Astrocyte (in vitro differentiated cells and primary cell): ENCODE measurements around the gene OR2V1.

ENCODE experiments used
- EZH2 ChIP-seq: IDR thresholded peaks from 2 replicates; pipeline ENCODE4 v1.6.1; 2012; ENCODE audit warnings: mild to moderate bottlenecking, low read length, inconsistent platforms; ENCODE audit not compliant: insufficient read depth
- TF ChIP-seq, protein P1 (sequence below): IDR thresholded peaks from 2 replicates; pipeline ENCODE4 v1.5.1; 2011; ENCODE audit warnings: low read depth, mild to moderate bottlenecking, inconsistent platforms, low read length, moderate library complexity; ENCODE audit not compliant: insufficient read depth

DNA sequence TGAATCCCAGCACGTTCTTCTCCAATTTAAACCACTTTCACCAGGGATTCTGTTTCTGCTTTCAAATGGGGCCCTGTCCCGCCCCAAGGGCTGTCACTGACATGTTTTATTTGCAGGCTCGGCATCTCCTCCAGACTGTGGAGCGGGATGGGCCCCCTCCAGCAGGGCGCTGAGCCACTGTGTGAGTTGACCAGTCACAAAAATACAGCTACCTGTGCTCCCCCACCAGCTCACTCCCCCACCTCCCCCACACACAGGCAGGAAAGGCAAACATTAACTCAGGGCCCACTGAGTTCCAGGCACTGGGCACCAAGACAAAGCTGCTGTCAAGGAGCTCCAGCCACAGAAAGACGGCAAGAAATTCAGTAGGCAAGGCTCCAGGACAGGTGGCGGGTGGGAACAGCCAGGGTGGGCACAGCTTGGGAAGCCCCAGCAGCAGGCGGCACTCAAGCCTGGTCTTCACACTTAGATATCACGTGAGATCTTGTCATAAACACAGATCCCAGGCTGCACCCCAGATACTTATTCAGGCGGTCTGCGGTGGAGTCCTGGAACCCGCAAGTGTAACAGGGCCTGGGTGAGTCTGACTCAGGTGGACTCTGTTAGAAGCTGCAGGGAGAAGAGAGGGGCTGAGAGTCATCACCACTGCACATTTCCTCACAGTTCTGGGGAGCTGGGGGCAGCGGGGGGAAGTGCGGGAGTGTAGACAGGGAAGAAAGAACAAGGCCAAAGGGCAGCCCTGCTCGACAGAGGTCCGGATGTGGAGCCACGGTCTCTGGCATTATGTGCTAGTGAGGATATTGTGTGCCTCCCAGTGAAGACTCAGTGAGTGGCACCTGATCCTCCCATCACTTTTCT lies 44.7 kb downstream of the OR2V1 start:
- TF ChIP-seq, protein P1, sequence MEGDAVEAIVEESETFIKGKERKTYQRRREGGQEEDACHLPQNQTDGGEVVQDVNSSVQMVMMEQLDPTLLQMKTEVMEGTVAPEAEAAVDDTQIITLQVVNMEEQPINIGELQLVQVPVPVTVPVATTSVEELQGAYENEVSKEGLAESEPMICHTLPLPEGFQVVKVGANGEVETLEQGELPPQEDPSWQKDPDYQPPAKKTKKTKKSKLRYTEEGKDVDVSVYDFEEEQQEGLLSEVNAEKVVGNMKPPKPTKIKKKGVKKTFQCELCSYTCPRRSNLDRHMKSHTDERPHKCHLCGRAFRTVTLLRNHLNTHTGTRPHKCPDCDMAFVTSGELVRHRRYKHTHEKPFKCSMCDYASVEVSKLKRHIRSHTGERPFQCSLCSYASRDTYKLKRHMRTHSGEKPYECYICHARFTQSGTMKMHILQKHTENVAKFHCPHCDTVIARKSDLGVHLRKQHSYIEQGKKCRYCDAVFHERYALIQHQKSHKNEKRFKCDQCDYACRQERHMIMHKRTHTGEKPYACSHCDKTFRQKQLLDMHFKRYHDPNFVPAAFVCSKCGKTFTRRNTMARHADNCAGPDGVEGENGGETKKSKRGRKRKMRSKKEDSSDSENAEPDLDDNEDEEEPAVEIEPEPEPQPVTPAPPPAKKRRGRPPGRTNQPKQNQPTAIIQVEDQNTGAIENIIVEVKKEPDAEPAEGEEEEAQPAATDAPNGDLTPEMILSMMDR: no peak
- TF ChIP-seq EZH2: no peak
